ENCODE measurements around the gene HLA-DOB.

The HLA-DOB gene

DNA sequence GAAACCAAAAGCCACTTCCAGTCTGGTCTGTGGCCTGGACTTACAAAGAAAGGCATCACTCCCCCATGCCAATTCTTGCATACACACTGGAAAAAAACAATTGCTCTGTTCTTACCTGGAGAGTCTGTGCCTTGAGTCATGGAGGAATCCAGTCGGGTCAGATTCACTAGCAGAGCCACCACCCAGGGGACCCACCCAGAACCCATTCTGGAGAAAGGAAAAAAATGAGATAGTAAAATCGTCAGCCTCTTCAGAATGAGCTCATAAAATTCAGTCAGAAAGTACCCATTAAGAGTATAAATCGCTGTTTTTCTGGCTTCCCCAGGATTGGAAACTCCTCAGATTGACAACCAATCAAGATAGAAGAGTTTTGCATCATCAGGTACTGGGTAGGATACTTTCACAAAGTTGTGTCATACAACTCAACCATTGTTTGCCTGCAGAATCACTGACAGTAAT is at the start of gene HLA-DOB:
Gene HLA-DOB, minus strand, starts transcription at position 257 of the 459 bp plus-strand sequence. Its CDS starts 51 bp downstream, at position 206.
- DNase-seq: peak; percentile 43

DNA sequence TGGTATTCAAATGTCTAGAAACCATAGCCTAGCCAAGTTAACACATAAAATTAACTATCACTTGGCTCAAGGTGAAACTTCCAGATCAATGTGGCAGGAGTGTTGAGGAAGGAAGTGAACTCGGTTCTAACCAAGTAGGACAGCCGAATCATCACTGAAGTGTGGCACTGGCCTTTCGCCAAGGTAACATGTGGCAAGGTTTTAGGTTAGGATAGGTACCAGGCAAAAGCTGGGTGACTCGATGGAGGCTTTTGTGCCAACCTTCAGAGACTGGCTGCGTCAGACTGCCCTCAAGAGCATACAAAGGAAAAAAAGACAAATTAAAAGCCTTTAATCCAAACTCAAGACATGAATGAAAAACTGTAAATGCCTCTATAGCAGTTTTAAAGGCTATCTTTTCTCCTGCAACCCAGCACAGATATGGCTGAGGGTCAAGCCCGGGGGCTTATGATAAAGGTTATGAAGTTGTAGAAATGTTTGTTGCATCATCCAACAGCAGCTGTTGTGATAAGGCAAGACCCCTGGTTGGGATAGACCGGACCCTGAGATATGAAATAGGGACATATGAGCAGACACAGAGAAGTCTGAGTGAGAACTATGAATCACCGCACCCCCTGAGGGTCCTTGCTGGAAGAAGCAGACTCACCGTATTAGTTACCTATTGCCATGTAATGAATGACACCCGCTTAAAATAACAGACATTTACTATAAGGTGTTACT is 49.1 kb upstream of the HLA-DOB start:
- no peak for DNase-seq

DNA sequence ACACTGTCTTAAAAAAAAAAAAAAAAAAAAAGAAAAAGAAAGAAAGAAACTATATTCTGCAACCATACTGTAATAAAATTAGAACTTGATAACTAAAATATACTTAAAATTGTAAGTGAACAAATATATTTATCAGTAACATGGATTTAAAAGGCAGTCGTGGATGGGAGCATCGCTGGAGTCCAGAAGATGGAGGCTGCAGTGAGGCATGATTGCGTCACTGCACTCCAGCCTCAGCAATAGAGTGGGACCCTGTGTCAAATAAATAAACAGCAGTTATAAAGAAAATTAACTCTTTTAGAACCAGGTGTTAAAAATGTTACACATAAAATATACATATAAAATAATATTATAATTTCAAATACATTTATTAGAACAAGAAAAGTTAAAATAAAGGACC is 45.9 kb upstream of the HLA-DOB start:
- DNase-seq: no peak

DNA sequence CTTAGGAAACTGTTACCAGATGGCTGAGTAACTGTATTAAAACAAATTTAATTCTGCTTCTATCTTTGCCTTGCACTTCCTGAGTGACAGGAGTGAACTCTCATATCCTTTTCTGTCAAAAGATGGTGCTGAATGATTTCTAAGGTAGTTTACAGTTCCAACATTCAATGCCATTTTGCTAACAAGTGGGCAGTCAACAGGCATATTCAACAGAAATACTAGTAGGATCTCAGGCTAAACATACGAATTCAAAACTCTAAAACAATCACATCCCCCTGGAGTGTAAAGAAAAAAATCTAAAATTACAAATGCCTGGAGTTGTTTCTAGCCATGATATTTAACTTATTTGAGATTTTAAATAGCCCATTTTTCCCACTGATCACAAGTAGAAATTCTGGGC is 43.9 kb upstream of the HLA-DOB start:
- no peak for DNase-seq

DNA sequence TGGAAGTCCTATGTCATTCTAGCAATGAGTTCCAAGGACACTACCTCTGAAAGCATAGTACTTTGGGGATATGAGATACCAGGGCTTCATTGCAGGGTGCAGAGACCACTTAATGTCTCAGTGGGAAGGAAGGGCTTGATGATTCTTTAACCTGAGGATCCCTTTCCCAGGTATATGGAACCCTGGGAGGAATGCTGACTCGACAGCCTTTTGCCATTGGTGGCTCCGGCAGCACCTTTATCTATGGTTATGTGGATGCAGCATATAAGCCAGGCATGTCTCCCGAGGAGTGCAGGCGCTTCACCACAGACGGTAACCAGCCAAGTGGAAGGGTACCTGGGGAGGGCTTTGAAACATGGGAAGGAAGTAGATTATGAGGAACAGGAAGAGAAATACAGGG is 41.4 kb upstream of the HLA-DOB start:
- DNase-seq: no peak

DNA sequence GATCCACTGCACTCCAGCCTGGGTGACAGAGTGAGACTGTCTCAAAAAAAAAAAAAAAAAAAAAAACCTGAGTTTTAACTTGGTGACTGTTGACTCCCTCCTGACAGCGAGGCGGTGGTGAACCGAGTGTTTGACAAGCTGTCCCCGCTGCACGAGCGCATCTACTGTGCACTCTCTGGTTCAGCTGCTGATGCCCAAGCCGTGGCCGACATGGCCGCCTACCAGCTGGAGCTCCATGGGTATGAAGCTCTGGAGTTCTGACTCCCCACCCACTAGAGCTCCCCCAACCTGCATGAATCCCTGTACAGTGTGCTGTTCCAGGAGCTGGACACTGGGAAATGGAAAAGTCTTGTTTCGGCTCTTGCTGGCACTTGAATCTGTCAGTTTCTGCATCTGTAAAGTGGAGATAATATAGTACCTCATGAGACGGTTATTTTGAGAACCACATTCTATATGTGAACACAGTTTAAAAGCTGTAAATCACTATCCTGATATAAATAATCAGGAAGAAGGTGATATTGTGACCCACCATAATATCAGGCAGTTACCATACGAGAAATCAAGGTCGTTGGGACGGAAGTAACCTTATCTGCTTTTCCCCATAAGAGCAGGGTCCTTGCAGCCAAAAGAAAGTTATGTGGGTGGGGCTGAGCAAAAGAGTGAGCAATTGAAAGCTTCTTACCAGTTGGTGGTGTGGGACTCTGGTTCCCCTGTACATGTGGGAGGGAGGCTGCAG is 40.5 kb upstream of the HLA-DOB start:
- DNase-seq: no peak

DNA sequence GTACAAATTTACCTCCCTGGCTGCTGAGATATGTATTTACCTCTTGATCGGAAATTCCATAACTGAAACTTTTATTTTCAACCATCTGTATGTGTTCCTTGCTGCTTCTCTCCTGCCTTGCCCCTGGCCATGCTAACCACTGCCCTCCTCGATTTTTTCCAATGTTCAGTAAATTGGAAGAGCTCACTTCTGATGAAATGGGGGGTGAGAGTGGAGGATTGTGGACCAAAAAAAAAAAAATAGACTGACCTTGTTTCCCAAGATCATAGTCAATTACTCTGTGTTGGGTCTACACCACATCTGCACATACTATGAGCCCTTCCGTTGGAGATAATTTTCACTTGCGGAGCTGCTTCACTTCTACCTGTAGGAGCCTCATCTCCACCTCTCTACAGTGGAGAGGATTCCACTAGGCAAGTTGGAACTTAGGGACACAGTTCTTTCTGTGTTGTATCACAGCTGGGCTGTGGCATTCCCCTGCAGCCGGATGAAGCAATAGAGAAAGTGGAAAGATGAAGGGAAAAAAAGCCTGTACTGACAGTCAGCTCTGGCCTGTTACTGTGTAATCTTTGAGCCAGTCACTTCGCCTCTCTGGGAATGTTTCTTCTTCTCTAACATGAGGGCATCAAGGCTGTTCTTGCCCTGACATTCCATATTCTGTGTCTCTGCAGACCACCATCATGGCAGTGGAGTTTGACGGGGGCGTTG is 38.8 kb upstream of the HLA-DOB start:
- no peak for DNase-seq

DNA sequence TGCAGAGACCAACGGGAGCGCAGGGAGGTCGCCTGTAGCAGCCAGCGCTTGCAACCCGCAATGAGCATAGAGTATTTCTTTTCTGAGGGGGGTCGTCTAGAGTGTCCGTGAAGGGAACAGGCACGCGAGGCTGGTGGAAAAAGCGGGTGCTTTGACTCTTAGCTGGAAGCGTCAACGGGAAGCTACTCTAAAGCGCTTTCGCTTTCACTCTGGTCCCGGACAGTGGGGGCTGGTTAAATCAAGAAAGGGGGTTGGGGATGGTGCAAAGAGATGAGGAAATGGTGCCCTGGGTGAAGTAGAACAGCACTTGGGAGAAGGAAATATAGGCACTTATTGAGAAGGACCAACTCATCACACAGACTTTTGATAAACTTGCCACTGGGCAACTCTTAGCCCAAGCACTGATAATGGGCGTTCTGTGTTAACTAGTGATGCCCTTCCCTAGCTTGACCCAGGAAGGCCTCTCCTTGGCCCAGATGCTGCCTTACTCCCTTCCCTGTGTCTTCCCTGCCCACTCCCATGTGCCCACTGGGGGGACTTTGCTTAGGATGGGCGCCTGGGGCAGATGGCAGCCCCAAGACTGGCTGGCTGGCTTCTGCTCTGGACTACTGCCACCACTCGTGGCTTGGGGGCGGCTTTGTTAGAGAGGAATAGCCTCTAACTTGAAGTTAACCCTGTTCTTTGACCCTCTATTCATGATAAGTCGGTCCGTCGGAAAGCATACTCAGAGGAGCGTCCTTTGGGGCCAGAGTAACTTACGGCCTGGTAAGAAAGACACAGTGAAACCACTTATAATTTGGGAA is 37.8 kb upstream of the HLA-DOB start:
- peak; percentile 74 for DNase-seq

DNA sequence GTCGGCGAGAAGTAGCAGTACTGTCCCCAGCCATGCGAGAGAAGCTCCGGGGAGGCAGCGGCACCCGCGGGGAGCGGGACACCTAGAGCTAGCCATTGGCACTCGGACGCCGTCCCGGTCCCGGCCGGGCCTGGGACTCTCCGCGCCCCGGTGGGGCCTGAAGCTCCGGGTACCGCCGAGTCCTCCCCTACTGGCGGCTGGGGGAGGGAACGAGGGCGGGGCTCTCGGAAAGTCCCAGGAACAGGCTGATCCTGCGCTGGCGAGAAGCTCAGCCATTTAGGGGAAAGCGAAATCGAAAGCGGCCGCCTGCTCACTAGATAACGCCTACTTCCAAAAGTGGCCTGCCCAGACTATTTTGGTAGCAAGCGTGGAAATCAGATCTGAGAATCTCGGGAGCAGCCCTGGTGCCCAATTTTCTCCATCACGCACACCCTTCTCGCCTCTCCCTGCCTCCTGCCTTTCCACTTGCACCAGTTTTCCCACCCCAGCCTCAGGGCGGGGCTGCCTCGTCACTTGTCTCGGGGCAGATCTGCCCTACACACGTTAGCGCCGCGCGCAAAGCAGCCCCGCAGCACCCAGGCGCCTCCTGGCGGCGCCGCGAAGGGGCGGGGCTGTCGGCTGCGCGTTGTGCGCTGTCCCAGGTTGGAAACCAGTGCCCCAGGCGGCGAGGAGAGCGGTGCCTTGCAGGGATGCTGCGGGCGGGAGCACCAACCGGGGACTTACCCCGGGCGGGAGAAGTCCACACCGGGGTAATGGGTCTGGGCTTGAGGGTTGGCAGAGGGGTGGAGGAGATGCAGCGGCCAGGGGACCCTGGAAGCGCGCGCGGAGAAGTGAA is 37.0 kb upstream of the HLA-DOB start, which contains the start of the genes PSMB9 and TAP1:
Gene PSMB9, plus strand, starts transcription at position 652 of the 835 bp plus-strand sequence. Its CDS starts 38 bp downstream, at position 690.
Gene TAP1, minus strand, starts transcription at position 164 of the 835 bp plus-strand sequence. Its CDS starts 68 bp downstream, at position 96.
- DNase-seq: peak; percentile 97

DNA sequence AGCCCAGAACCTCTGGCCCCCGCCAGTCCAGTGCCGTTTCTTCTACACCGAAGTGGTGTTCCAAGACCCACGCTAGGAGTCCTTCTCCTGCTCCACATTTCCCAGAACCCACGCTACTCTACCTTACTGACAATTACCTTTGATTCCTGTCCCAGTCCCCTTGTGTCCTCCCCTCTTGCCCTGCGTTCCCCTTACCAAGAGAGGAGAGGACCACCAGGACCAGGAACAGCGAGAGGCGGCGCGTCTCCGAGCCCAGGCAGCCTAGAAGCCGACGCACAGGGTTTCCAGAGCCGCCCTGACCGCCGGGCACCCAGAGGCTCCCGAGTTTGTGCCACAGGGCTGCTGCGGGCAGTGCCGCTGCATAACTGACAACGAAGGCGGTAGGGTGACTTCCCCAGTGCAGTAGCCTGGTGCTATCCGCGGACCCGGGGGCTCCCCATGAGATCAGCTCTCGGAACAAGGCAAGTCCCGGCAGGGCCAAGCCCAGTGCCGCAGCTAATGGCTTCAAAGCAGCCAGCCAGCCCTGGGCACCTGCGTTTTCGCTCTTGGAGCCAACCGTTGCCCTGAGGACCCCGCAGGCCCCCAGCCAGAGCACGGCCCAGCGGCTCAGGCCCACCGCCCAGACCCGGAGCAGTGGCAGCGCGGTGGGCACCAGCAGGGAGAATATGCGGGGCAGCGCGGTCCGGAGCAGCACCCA is 36.2 kb upstream of the HLA-DOB start:
- DNase-seq: peak; percentile 63

DNA sequence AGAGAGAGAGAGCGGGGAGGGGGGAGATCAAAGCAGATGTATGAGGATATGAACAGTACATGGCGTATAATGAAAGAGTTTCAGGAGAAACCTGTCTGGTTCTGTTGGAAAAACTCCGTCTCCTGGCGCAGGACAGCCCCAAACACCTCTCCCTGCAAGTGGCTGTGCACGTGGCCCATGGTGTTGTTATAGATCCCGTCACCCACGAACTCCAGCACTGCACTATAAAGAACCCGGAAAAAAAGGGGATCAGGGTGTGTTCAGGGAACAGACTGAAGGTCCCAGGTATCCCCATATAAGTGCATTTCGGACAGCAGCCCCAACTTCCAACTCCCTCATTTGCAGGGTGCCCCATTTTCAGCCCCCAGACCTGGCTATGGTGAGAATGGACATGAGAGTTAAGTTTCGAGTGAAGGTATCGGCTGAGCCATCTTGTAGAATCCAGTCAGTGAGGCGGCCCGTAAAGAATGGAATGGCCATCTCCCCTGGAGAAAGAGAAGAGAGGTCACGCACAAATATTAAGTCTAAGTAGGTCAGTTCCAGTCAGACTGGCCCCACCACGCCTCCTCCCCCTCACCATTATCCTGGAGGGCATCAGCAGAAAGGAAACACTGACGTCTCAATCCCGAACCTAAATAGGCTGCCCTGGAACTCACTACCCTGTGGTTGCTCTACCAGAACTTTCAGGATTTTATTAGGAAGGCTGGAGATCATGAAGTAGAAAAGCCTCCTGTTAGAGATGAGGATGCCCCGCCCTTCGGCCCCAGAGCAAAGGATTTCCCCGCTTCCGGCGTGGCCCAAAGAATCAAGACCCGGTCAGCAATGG is 35.4 kb upstream of the HLA-DOB start:
- DNase-seq: peak; percentile 44

DNA sequence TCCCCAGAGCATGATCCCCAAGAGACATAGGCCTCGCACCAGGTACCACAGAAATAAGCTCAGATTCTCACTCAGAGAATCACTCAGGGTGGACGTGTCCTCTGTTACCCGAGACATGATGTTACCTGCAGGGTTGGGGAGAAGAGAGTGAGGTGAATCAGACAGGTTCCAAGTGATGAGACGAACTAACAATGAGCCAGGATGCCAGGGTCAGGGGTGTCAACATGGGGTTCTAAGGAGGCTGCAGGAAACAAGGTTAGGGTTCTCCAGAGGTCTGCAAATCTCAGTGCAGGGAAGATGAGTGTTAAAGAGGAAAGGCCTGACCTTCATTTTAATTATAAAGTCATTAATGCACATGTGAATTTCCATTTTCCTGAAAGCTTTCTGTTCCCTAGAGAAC is 34.2 kb upstream of the HLA-DOB start:
- DNase-seq: no peak

DNA sequence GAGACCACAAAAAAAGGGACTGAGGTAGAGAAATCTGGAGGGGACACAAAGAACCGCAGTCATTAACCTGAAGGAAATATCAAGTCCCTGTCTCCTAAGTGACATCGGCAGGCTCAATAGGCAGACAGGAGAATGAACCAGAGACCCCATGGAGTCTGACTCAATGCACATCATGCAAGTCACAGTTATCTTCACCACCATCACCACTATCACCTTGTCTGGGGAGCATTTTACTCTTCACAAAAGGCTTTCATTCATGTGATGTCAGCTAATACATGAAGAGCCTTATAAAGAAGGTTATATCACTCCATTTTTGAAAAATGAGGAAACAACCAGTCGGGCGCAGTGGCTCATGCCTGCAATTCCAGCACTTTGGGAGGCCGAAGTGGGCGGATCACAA is 32.3 kb upstream of the HLA-DOB start:
- no peak for DNase-seq

DNA sequence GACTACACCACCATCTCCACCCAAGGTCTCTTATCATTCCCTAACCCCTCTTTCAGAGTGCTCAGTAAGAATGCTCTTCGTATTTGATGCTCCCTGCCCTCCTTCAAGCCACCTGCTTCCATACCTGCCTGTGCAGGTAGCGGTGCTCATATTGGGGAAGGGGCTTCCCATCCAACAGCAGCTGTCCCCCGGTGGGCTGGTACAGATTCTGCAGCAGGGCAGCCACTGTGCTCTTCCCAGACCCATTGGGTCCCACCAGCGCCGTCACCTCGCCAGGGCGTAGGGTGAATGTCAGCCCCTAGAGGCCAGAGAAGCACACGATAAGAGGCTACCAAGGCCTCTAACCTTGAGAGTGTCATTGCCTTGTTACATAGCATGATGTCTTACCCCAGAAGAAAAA is 31.0 kb upstream of the HLA-DOB start:
- no peak for DNase-seq

DNA sequence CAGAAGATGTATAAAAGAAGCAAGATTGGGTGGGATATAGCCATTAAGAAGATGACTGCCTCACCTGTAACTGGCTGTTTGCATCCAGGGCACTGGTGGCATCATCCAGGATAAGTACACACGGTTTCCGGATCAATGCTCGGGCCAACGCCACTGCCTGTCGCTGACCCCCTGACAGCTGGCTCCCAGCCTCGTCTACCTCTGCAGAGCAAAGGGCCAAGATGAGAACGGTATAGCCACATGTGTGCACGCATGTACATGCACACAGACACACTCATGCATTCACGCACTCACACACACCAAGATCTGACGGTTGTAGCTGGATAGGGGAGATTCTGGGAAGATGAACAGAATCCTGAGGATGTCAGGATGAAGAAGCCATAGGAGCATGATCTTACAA is 30.2 kb upstream of the HLA-DOB start:
- DNase-seq: no peak

DNA sequence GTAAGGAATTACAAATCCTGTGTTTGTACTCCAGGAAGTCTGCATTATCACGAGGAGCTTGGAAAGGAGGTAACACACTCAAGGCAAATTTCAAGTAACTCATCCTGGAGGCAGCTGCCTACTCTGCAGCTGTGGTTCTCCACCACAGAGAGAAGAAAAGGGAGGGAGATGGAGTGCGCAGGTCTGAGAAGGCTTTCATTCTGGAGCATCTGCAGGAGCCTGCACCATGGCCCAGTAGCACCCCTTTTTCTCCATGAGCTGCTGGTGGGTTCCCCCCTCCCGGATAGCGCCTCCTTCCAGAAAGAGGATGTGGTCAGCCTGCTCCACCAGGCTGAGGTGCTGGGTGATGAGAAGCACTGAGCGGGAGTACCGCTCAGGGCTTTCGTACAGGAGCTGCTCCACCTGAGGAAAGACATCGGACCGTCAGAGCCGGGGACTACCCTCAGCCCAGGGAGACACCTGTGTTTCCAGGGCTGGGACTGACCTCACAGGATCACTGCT is 28.6 kb upstream of the HLA-DOB start:
- peak; percentile 64 for DNase-seq

DNA sequence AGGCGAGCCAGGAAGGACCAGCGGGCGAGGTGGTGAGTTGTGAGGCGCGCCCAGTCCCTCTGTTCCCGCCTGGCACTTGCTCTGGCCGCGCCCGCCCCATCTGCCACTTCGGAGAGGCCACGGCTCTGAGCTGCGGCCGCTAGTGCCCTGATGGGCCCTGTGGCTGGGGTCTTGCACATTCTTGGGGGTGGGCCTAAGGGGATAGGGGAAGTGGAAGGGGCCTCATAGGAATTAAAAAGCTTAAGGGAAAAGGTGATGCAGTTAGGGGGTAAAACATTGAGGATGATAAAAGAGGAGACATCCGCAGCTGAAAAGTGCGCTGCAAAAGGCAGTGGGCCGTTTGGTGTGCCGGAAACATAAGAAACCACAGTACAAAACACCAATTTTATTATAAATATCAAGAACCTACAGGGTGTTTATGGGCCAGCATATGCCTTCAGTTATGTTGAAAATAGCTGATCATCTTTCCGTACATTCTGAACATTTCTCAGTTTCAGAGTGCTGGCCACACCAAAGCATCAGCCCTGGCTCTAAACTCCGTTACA is 28.1 kb upstream of the HLA-DOB start:
- no peak for DNase-seq

DNA sequence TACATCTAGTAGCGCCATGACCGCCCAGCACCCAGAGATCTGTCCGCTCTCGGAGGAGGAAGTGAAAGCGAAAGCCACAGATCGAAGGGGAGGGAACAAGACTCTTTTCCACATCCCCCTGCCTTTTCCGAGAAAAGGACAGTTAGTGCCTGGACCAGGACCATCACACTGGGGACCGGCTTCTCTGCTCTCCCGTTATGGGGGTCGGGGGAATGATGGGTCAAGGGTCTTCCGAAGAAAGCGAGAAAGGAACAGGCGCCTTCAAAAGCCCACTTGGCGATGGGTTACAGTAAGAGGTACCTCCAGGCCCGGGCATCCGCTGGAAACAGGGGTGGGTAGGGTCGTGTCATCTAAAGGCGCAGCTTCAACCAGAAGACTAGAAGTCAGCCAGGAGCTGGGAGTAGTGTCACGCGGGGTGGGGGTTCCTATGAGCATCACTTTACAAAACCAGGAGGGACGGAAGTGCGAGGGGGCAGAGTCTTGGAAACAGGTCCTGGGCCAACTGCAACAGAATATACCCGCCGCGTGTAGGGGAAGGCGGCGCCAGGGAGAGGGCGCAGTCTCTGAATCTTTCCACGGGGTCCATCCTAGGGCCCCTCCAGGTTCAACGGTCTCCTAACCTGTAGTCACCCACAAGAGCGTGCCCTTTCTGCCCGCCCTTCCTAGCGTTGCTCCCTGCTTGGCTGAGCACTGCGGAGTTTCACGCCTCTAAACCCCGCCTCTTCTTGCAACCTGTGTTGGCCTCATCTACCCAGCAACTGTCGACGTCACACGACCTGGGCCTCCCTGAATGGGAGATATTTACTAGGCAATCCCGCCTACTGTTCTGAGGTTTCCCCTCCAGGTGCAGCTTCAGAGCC is 27.4 kb upstream of the HLA-DOB start, which contains the start of gene PSMB8:
Gene PSMB8, minus strand, starts transcription at position 69 of the 860 bp plus-strand sequence. Its CDS starts 51 bp downstream, at position 18.
- DNase-seq: peak; percentile 99
